ENCODE results near the gene MAP6.
A peak's percentile ranks its signal among the peaks of the same experiment; 100 is the strongest.
"Not testable (repeated sequence)": the region's sequence is repeated elsewhere in the genome, so short reads cannot be mapped to it uniquely, and the experiment has no call there.

MAP6 gene

GRCh38 chr11:75589933-75590332 lies 78.9 kb downstream of the MAP6 start:
- DNase-seq, result peak in 1 of 3 experiments; percentile 21

GRCh38 chr11:75589051-75589450 lies 79.8 kb downstream of the MAP6 start:
- DNase-seq, result no peak

- DNase-seq, result no peak
Observed at GRCh38 chr11:75588051-75588481, 80.8 kb downstream of the MAP6 start.

GRCh38 chr11:75586395-75586794 lies 82.4 kb downstream of the MAP6 start:
- DNase-seq, result no peak

- DNase-seq, result no peak
Observed at GRCh38 chr11:75585293-75585670, 83.6 kb downstream of the MAP6 start.

- not testable (repeated sequence) for DNase-seq
Observed at GRCh38 chr11:75584659-75585292, 84.1 kb downstream of the MAP6 start.

- peak; percentile 53 to 89 (median 85) for DNase-seq
Observed at GRCh38 chr11:75583718-75584658, 84.8 kb downstream of the MAP6 start.

- peak; percentile 62 to 87 (median 86) for DNase-seq
Observed at GRCh38 chr11:75582895-75583717, 85.7 kb downstream of the MAP6 start.

GRCh38 chr11:75582506-75582894 lies 86.3 kb downstream of the MAP6 start:
- no peak for DNase-seq

GRCh38 chr11:75579841-75580240 lies 89.0 kb downstream of the MAP6 start:
- no peak for DNase-seq

- DNase-seq, result no peak
Observed at GRCh38 chr11:75578977-75579376, 89.9 kb downstream of the MAP6 start.

GRCh38 chr11:75577207-75577606 lies 91.6 kb downstream of the MAP6 start:
- DNase-seq, result peak in 2 of 3 experiments; percentile 15 to 28

- no peak for DNase-seq
Observed at GRCh38 chr11:75576499-75576918, 92.3 kb downstream of the MAP6 start.

- DNase-seq, result no peak
Observed at GRCh38 chr11:75576017-75576416, 92.8 kb downstream of the MAP6 start.

GRCh38 chr11:75574698-75575602 lies 93.9 kb downstream of the MAP6 start:
- no peak for DNase-seq

GRCh38 chr11:75572744-75573143 lies 96.1 kb downstream of the MAP6 start:
- DNase-seq, result no peak

- no peak for DNase-seq
Observed at GRCh38 chr11:75571625-75572024, 97.2 kb downstream of the MAP6 start.

GRCh38 chr11:75570559-75571139 lies 98.2 kb downstream of the MAP6 start:
- peak in 1 of 3 experiments; percentile 51 for DNase-seq

GRCh38 chr11:75568616-75569219 lies 100.1 kb downstream of the MAP6 start:
- no peak for DNase-seq

GRCh38 chr11:75567971-75568370 lies 100.9 kb downstream of the MAP6 start:
- DNase-seq, result no peak

GRCh38 chr11:75566763-75567279 lies 102.0 kb downstream of the MAP6 start:
- no peak for DNase-seq

Measured in NCI-H1417 (cell line).